Measurements from ENCODE around the gene PLPPR1. TPM values are rescaled to one million over a fixed set of nuclear protein-coding genes. Genes with fewer than 3 reads are reported as not detected.

The PLPPR1 gene
- total RNA-seq (2022; extraction: Qiagen RNA extraction; ENCODE audit: low read depth): not detected in 5 replicates

GRCh38 chr9:101028346-101029314 lies at the start of gene PLPPR1:
PLPPR1 (plus strand) TSS chr9:101028727.

